Thoracic aorta (tissue), 2 donors: ENCODE data around the gene ESPN. TPM values are rescaled to one million over a fixed set of nuclear protein-coding genes. Genes with fewer than 3 reads are reported as not detected.

Experiments used
- ATAC-seq: fragments of 150-250 bp; one replicate; pipeline ENCODE4 v1.8.0; 2017; ENCODE audit warnings: low read depth; ENCODE audit not compliant: insufficient number of reproducible peaks, low FRiP score
- DNase-seq: peaks from one replicate; pipeline ENCODE4 v3.0.0-alpha.2; 2020; ENCODE audit warnings: low spot score
- H3K27ac ChIP-seq, 2 donors: fragments of 200-600 bp; sonication (generic); 1 replicate in 1 of 2; 2 replicates in 1 of 2; pipeline ENCODE4 v1.5.1; 2016; ENCODE audit warnings: mild to moderate bottlenecking in 2 of 2, moderate library complexity in 2 of 2
- H3K27me3 ChIP-seq: fragments of 200-600 bp; sonication (generic); replicated peaks from 2 replicates; pipeline ENCODE4 v1.6.0; 2016; ENCODE audit warnings: mild to moderate bottlenecking; ENCODE audit not compliant: insufficient read depth
- H3K36me3 ChIP-seq: fragments of 200-600 bp; sonication (generic); one replicate; pipeline ENCODE4 v1.5.1; 2016
- H3K4me1 ChIP-seq, 2 donors: fragments of 200-600 bp; sonication (generic); 1 replicate in 1 of 2; 2 replicates in 1 of 2; pipeline versions ENCODE4 v1.5.1 to v1.6.0; 2016; ENCODE audit warnings: low read depth in 2 of 2, mild to moderate bottlenecking in 1 of 2; ENCODE audit not compliant: control insufficient read depth in 1 of 2
- H3K4me3 ChIP-seq: fragments of 200-600 bp; sonication (generic); 2 replicates; pipeline ENCODE4 v1.5.1; 2016; ENCODE audit warnings: mild to moderate bottlenecking
- H3K9me3 ChIP-seq: fragments of 200-600 bp; sonication (generic); 2 replicates; pipeline ENCODE4 v1.5.1; 2016
- CTCF ChIP-seq: fragments of 200-600 bp; sonication (generic); IDR thresholded peaks from one replicate; pipeline ENCODE4 v1.5.1; 2019; ENCODE audit warnings: antibody characterized with exemption
- total RNA-seq, 2 donors: library from RNA; depleted of rRNA; stranded (reverse); fragments of >200 nt; gene quantifications; one replicate each; pipeline versions ENCODE4 v1.1.0 to v1.2.3, GENCODE V29; 2016

The ESPN gene
- total RNA-seq, 2 donors from 2014 or later = not detected

GRCh38 chr1:6495540-6496364, 71.2 kb downstream of the ESPN start:
- DNase-seq (no peak), ATAC-seq (no peak)
- Histone ChIP-seq H3K36me3 (no peaks in the 10 kb centered on the region), H3K9me3 (no peaks in the 10 kb centered on the region), H3K4me1 (peaks cover 24 to 52% of the 10 kb centered on the region in 2 donors), H3K4me3 (peak overlapping the region; percentile 87), H3K27ac (peak overlapping the region in 1 of 2 donors; percentile 73), H3K27me3 (no peaks in the 10 kb centered on the region)
- no peak for TF ChIP-seq CTCF

- no peak for DNase-seq
- no peak for TF ChIP-seq CTCF
- H3K9me3 ChIP-seq = no peaks in the 10 kb centered on the region
- H3K36me3 ChIP-seq = no peaks in the 10 kb centered on the region
- ATAC-seq = no peak
- H3K27ac ChIP-seq = peak overlapping the region in 1 of 2 donors; percentile 73
- H3K4me3 ChIP-seq = peak overlapping the region; percentile 87
- peaks cover 28 to 52% of the 10 kb centered on the region in 2 donors for H3K4me1 ChIP-seq
- no peaks in the 10 kb centered on the region for H3K27me3 ChIP-seq
Observed at GRCh38 chr1:6496365-6496721, 71.8 kb downstream of the ESPN start.

- H3K9me3 ChIP-seq = no peaks in the 10 kb centered on the region
- peak overlapping the region; percentile 87 for H3K4me3 ChIP-seq
- no peak for TF ChIP-seq CTCF
- H3K4me1 ChIP-seq = peaks cover 33 to 56% of the 10 kb centered on the region in 2 donors
- H3K27me3 ChIP-seq = no peaks in the 10 kb centered on the region
- no peaks in the 10 kb centered on the region for H3K36me3 ChIP-seq
- DNase-seq (no peak), ATAC-seq (no peak)
- H3K27ac ChIP-seq = peak overlapping the region; percentile 50 to 73
Observed at GRCh38 chr1:6496890-6497214, 72.3 kb downstream of the ESPN start.

- ATAC-seq = no peak
- no peaks in the 10 kb centered on the region for H3K36me3 ChIP-seq
- H3K27ac ChIP-seq = peak overlapping the region; percentile 50 to 73
- no peak for TF ChIP-seq CTCF
- no peaks in the 10 kb centered on the region for H3K9me3 ChIP-seq
- peaks cover 38 to 61% of the 10 kb centered on the region in 2 donors for H3K4me1 ChIP-seq
- H3K27me3 ChIP-seq = no peaks in the 10 kb centered on the region
- DNase-seq = no peak
- peak overlapping the region; percentile 87 for H3K4me3 ChIP-seq
Observed at GRCh38 chr1:6497215-6497866, 72.8 kb downstream of the ESPN start.

- peak overlapping the region in 1 of 2 donors; percentile 37 for H3K27ac ChIP-seq
- ATAC-seq (no peak), DNase-seq (no peak)
- H3K4me1 ChIP-seq = peaks cover 44 to 68% of the 10 kb centered on the region in 2 donors
- peak overlapping the region; percentile 87 for H3K4me3 ChIP-seq
- H3K27me3 ChIP-seq = no peaks in the 10 kb centered on the region
- no peak for TF ChIP-seq CTCF
- H3K9me3 ChIP-seq = no peaks in the 10 kb centered on the region
- H3K36me3 ChIP-seq = no peaks in the 10 kb centered on the region
Observed at GRCh38 chr1:6497867-6498575, 73.4 kb downstream of the ESPN start.
